BJ (cell line): ENCODE measurements around the gene RHBG. TPM values are rescaled to one million over a fixed set of nuclear protein-coding genes. Genes with fewer than 3 reads are reported as not detected.

Source experiments
- CTCF ChIA-PET: fragments of 350-600 bp; formaldehyde crosslinking; extraction: SDS; loops from one replicate; lab custom pipeline; 2021; ENCODE audit warnings: antibody characterized with exemption, inconsistent platforms; lab: Yijun Ruan, JAX
- POLR2A ChIA-PET: fragments of 300-600 bp; sonication (Branson Sonifier 250); formaldehyde crosslinking; extraction: SDS; loops from one replicate; lab custom pipeline; 2021; ENCODE audit warnings: antibody characterized with exemption; lab: Charles Lee
- DNase-seq: peaks from one replicate; pipeline ENCODE4 v3.0.0-alpha.2; 2011; ENCODE audit warnings: low read depth
- H3K27me3 ChIP-seq: 2 replicates; pipeline ENCODE4 v1.6.0; 2011; ENCODE audit warnings: low read length; ENCODE audit not compliant: control insufficient read depth, insufficient read depth
- H3K36me3 ChIP-seq: 2 replicates; pipeline ENCODE4 v1.5.1; 2011; ENCODE audit warnings: low read length; ENCODE audit not compliant: control insufficient read depth, insufficient read depth
- H3K4me3 ChIP-seq: 2 replicates; pipeline ENCODE4 v1.5.1; 2011; ENCODE audit warnings: low read depth, mild to moderate bottlenecking, control low read depth, low read length
- CTCF ChIP-seq: IDR thresholded peaks from 2 replicates; pipeline ENCODE4 v1.5.1; 2011; ENCODE audit warnings: low read depth, mild to moderate bottlenecking, control low read depth, inconsistent platforms, low read length, moderate library complexity; ENCODE audit not compliant: insufficient read depth
- polyA plus RNA-seq: library from polyadenylated mRNA; depleted of rRNA; stranded (reverse); fragments of >200 nt; gene quantifications from 2 replicates; pipeline ENCODE4 v1.2.3, GENCODE V29; 2011

Gene RHBG
- polyA plus RNA-seq, 1 experiment = not detected

GRCh38 chr1:156423422-156424352 is 54.7 kb downstream of the RHBG start:
- CTCF ChIA-PET = interaction anchor here (0.8 to 3.7 kb wide), 5 partner anchors 10 to 41 kb away, joined by 3 to 12 read pairs (median 7); no protein-coding TSS in a partner anchor
- no peak for DNase-seq
- POLR2A ChIA-PET = no interaction called here

DNA sequence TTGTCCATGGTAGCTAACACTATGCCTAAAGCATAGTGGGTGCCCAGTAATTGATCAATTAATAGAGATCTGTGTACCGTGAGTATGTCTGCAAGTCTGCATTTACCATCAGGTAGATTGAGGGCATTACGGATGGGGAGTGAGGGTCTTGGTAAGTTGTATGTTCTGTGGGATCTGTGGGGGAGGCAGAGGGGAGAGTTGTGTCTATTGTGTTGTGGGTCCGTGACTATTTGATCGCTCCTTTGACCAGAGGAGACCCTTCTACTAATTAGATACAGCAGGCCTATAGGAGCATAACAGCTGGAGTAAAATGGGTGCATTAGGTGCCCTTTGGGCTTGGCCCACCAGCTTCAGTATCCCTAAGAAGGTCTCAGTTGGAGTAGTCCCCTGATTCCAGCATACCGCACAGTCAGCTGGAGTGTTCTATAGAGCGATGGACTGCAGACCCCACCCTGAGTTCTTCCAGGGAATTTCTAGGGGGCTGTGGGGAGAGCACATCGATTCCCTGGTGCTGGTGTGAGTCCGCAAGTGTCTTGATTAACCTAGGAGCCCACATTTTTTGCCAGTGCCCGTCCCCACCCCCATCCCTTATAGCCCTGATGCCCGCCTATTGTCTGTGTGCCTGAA is 55.9 kb downstream of the RHBG start:
- H3K27me3 ChIP-seq = peaks cover 86% of the 10 kb centered on the region
- CTCF ChIA-PET = interaction anchor here (0.6 to 3.7 kb wide), 6 partner anchors 9 to 39 kb away, joined by 3 to 12 read pairs (median 3); no protein-coding TSS in a partner anchor

More at GRCh38 chr1:156423422-156424352, 54.7 kb downstream of the RHBG start:
- no peaks in the 10 kb centered on the region for H3K36me3 ChIP-seq
- H3K27me3 ChIP-seq = peaks cover 84% of the 10 kb centered on the region
- H3K4me3 ChIP-seq = no peak overlapping the region
- no peak for TF ChIP-seq CTCF

DNA sequence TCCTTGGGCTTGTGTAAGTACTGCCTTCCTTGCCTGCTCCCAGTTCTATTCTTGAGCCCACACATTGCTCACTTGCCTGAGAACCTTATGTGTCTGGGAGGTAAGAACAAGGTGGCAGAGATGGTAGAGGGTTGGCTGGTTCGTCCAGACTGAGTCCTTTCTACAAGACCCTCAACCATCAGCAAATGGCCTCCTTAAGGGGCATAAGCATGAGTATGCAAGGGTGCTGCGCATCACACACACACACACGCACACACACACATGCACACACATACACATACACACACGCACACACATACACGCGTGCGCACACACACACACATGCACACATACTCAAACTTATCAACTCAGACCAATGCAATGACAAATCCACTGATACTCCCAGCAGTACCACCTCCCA is 56.9 kb downstream of the RHBG start:
- CTCF ChIA-PET = interaction anchor here (1.3 to 3.7 kb wide), 3 partner anchors 8 to 24 kb away, joined by 3 to 12 read pairs (median 3); no protein-coding TSS in a partner anchor
- TF ChIP-seq CTCF = no peak
- no peak for DNase-seq
- POLR2A ChIA-PET = no interaction called here
- no peak overlapping the region for H3K4me3 ChIP-seq
- H3K27me3 ChIP-seq = peaks cover 87% of the 10 kb centered on the region
- no peaks in the 10 kb centered on the region for H3K36me3 ChIP-seq

More for the DNA sequence above, 55.9 kb downstream of the RHBG start:
- DNase-seq = no peak
- Histone ChIP-seq H3K36me3 (no peaks in the 10 kb centered on the region), H3K4me3 (no peak overlapping the region)
- TF ChIP-seq CTCF = no peak
- POLR2A ChIA-PET = no interaction called here

- Histone ChIP-seq H3K27me3 (peaks cover 82% of the 10 kb centered on the region), H3K4me3 (no peak overlapping the region), H3K36me3 (no peaks in the 10 kb centered on the region)
- CTCF ChIA-PET = interaction anchor here (0.8 kb wide), 1 partner anchor 18 kb away, joined by 3 read pairs; no protein-coding TSS in a partner anchor
- TF ChIP-seq CTCF = no peak
- no peak for DNase-seq
- POLR2A ChIA-PET = no interaction called here
Observed at GRCh38 chr1:156427957-156428356, 58.9 kb downstream of the RHBG start.
